Measurements from ENCODE around the gene HYCC1.
"Not testable (repeated sequence)": the region's sequence is repeated elsewhere in the genome, so short reads cannot be mapped to it uniquely, and the experiment has no call there.

Gene HYCC1

DNA sequence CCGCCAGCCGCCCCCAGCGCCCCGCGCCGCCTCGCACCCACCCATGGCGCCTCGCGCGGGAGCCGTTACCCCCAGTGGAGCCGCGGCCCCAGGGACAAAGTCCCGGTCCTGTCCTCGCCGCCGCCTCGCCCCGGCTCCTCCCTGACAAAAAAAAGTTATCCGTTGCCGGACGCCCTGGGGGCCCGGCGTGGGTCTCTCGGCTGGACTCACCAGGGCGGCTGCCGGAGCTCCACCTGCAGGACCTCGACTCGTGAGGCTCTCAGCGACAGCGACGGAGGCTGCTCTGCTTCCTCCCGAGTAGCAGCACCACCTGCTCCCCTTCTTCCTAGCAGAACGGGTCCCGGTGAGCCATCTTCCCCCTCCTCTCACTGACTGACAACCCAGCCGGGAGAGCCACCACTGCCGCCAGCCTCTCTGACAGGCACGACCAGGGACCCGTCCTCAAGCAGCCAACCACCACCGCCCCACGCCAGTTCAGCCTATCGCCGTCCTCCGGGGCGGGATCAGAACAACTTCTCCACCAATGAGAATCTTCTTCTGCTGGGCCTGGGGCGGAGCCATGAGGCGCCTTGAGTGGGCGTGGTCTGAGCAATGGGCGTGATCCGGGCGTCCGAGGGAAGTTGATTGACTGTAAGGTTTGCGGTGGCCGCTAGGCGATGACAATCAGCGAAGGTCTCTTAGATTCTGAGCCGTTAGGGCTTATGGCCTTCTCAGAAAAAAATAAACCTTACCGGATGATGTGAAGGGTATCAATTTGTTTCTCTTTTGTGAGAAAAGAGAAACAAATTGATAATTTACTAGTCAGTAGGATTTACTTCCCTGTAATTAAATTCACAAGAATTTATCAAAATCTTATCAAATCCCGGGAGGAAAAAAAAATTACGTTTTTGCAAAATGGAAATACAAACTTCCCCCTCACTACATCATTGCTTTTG lies at the start of gene HYCC1:
Gene HYCC1 (minus strand): TSS at position 416 of the 935 bp plus-strand sequence. CDS start 23,019 bp downstream, outside the sequence.
- DNase-seq (ENCODE audit: low read depth in 2 of 2), result peak; percentile 96

DNA sequence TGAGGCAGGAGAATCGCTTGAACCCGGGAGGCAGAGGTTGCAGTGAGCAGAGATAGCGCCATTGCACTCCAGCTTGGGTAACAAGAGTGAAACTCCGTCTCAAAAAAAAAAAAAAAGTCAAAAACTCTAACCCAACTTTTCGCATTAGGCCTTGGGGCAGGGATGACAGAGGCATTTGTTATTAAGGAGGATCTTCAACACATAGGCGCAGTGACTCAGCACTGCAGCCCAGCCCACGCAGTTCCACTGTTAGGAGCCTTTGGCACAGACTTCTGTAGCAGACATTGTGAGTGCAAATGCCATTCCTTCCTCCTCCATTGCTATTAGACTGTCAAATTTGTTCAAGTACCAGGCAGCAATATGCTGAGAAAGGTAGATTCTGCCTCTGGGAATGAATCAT lies 48.5 kb upstream of the HYCC1 start:
- no peak for DNase-seq (ENCODE audit: low read depth in 2 of 2)

DNA sequence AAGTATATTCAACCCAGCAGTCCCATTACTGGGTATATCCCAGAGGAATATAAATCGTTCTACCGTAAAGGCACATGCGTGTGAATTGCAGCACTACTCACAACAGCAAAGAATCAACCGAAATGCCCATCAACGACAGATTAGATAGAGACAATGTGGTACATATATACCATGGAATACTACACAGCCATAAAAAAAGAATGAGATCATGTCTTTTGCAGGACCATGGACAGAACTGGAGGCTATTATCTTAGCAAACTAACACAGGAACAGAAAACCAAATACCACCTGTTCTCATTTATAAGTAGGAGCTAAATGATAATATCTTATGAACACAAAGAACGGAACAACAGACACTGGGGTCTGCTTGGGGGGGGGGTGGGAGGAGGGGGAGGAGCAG lies 47.4 kb upstream of the HYCC1 start:
- no peak for DNase-seq (ENCODE audit: low read depth in 2 of 2)

DNA sequence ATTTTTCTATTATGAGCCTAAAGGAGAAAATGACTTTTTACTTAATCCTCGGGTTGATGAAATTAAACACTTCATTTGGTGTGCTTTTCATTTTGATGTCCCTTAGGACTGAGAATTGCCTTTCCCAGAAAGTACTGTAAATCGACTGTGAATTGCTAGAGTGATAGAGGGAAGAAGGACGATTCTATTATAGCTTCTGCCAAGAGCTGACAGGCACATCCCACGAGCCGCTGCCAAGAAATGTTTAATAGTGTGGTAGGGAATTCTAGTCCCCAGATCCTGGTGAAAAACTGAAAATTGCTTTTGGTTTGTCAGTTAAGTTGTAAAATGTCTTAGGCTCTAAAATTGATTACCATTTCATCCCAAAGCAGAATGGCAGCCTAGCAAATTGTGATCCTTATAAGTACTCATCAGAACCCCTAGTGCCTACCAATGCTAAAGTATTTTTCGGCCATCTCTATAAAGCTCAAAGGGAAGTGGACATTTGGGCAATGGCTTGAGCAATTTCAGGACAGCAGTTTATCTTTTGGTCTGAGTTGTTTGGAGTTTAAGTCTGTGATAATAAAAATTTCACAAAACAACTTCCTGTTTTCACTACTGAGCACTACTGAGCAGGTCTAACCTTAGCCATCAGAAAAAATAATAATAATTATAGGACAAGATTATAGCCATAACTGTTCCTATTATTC lies 44.6 kb upstream of the HYCC1 start:
- no peak for DNase-seq (ENCODE audit: low read depth in 2 of 2)

DNA sequence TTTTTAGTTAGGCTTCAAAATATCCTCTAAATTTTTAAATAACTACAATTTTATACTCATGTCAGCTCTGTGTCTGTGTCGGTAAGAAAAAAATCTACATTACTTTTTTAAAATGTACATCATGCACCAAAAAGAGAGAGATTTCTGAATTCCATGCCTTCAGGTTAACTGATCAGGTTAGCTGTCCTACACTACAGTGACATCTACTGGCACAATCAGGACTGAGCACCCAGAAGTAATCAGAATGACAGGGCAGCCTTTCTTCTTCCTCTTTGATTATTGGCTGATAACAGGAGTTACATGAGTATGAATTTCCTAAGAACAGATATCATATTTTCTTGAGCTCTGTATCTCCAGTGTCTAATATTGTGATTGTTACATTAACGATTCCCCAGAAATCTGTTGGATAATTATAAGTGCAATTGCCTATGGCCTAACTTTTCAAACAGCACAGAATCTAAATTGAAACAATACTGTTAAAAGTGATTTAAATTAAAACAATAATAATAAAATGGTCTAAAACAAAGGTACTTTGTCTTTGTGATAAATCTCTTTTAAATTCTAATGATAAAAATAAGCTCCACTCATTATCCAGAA lies 41.8 kb upstream of the HYCC1 start:
- peak; percentile 24 to 40 for DNase-seq (ENCODE audit: low read depth in 2 of 2)

DNA sequence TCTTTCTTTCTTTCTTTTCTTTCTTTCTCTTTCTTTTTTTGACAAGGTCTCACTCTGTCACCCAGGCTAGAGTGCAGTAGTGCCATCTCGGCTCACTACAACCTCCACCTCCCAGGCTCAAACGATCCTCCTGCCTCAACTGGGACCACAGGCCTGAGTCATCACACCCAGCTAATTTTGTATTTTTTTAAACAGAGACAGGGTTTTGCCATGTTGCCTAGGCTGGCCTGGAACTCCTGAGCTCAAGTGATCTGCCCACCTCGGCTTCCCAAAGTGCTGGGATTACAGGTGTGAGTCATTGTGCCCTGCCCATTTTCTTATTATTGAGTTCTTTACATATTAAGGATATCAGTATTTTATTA lies 37.2 kb upstream of the HYCC1 start:
- not testable (repeated sequence) for DNase-seq (ENCODE audit: low read depth in 2 of 2)

DNA sequence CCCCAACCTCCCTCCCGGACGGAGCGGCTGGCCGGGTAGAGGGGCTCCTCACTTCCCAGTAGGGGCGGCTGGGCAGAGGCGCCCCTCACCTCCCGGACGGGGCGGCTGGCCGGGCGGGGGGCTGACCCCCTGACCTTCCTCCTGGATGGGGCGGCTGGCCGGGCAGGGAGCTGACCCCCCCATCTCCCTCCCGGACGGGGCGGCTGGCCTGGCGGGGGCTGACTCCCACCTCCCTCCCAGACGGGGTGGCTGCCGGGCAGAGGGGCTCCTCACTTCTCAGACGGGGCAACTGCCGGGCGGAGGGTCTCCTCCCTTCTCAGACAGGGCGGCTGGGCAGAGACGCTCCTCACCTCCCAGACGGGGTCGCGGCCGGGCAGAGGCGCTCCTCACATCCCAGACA lies 32.4 kb upstream of the HYCC1 start:
- DNase-seq (ENCODE audit: low read depth in 2 of 2), result not testable (repeated sequence)

DNA sequence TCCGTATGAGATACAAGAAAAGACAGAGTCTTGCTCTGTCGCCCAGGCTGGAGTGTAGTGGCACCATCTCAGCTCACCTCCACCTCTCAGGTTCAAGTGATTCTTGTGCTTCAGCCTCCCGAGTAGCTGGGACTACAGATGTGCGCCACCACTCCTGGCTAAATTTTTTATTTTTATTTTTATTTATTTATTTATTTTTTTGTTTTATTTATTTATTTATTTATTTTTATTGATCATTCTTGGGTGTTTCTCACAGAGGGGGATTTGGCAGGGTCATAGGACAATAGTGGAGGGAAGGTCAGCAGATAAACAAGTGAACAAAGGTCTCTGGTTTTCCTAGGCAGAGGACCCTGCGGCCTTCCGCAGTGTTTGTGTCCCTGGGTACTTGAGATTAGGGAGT lies 31.2 kb upstream of the HYCC1 start:
- DNase-seq (ENCODE audit: low read depth in 2 of 2), result not testable (repeated sequence)

DNA sequence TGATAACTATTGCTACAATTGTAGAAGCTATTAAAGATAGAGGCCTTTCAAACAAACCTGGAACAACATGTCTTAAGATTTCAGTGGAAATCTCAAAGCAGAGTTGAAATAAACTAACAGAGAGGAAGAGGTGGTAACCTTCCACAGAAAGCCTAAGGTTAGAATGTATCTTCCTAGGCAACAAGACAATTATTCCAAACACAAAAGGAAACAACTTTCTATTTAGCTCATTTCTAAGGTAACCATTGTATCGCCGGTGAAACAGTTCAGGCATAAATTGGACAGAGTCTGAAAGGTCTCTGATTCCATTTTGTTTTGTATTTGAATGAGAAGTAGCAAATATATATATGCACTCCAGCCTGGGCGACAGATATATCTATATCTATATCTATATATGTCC lies 30.7 kb upstream of the HYCC1 start:
- no peak for DNase-seq (ENCODE audit: low read depth in 2 of 2)

DNA sequence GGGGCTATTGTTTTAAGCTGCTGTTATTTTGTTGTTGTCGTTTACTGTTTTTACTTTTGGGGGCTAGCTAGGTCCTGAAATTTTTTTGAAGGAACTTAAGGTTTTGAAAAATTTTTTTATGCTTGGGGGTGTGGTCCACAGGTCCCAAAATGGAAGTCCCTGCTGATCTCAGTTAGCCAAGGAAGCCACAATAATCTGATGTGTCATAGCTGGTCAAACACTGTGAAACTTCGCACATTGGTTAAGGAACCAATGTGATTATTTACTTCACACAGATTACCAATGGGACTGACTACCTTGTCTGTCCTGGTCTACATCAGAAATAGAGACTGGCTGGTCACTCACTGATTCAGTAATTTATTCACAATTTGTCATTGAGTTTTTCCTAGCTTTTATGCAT lies 29.5 kb upstream of the HYCC1 start:
- no peak for DNase-seq (ENCODE audit: low read depth in 2 of 2)

DNA sequence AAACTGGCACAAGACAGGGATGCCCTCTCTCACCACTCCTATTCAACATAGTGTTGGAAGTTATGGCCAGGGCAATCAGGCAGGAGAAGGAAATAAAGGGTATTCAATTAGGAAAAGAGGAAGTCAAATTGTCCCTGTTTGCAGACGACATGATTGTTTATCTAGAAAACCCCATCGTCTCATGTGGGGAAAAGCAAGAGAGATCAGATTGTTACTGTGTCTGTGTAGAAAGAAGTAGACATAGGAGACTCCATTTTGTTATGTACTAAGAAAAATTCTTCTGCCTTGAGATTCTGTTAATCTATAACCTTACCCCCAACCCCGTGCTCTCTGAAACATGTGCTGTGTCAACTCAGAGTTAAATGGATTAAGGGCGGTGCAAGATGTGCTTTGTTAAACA lies 25.7 kb upstream of the HYCC1 start:
- not testable (repeated sequence) for DNase-seq (ENCODE audit: low read depth in 2 of 2)

DNA sequence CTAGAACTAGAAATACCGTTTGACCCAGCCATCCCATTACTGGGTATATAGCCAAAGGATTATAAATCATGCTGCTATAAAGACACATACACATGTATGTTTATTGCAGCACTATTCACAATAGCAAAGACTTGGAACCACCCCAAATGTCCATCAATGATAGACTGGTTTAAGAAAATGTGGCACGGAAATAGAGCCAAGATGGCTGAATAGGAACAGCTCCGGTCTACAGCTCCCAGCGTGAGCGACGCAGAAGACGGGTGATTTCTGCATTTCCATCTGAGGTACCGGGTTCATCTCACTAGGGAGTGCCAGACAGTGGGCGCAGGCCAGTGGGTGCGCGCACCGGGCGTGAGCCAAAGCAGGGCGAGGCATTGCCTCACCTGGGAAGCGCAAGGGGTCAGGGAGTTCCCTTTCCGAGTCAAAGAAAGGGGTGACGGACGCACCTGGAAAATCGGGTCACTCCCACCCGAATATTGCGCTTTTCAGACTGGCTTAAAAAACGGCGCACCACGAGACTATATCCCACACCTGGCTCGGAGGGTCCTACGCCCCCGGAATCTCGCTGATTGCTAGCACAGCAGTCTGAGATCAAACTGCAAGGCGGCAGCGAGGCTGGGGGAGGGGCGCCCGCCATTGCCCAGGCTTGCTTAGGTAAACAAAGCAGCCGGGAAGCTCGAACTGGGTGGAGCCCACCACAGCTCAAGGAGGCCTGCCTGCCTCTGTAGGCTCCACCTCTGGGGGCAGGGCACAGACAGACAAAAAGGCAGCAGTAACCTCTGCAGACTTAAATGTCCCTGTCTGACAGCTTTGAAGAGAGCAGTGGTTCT lies 21.8 kb upstream of the HYCC1 start:
- DNase-seq (ENCODE audit: low read depth in 2 of 2), result not testable (repeated sequence)

DNA sequence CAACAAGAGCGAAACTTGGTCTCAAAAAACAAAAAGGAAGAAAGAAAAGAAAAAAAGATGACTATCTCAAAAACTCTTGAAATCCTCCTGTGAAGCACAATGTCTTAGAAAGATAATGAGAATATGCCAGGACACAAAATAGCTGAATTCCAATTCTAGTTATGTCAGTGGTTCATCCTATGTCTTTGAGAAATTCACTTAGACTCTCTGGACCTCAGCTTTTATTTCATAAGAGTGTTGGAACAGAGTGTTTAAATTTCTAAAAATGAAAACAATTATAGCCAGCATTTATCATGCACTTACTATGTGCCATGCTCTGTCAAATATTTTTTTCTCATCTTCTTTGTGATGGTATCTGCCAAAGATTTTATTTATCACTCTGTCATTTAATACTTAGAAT lies 13.3 kb upstream of the HYCC1 start:
- DNase-seq (ENCODE audit: low read depth in 2 of 2), result no peak

DNA sequence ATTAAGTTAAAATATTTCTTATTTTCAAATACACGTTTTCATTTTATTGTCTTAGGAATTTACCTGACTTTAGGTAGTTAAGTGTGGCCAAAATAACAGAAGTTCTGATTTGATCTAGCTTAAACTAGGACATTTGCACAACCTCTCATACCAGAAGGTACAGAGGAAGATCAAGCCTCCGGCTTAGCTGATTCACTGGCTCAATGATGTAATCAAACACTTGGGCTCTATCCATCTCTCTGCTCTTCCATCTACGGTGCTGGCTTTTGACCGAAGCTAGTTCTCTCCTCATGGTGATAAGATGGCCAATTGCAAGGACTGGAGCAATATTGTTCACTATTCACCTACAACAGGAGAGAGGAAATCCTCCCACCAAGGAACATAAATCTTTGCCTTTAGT lies 12.2 kb upstream of the HYCC1 start:
- DNase-seq (ENCODE audit: low read depth in 2 of 2), result no peak

DNA sequence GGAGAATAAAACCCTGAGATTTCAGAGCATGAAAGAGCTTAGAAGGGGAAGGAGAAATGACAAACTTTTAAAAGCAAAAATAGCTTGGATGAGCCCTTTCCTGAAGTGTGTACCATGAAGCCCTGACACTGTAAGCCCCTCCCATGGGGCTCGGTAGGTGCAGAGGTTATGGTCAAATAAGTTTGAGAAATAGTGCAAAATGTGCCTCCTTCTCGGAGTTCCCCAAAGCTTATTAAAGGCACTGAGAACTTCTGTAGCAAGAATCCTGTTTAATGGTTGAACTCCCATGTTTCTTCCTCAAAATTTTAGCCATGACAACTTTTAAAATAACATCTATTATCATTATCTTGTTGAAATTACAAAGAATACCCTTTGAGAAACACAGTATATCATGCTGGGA lies 10.5 kb upstream of the HYCC1 start:
- no peak for DNase-seq (ENCODE audit: low read depth in 2 of 2)

DNA sequence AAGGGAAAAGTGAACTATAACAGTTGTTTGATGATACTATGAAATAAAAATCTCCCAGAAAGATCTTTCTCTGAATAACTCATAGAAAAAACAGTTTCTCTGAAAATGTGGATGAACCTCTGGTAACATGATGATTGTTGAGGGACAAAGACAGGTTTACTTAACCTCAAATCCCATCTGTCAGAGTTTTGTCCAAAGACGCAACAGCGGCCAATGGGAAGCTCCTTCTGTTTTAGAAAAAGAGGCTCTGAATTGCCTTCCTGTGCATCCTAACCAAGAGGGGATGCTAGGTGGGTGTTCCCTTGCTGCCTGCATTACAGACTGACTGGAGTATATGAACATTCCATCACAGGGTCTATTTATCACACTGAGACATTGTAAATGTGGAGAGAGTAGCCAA lies 8.9 kb upstream of the HYCC1 start:
- DNase-seq (ENCODE audit: low read depth in 2 of 2), result no peak

DNA sequence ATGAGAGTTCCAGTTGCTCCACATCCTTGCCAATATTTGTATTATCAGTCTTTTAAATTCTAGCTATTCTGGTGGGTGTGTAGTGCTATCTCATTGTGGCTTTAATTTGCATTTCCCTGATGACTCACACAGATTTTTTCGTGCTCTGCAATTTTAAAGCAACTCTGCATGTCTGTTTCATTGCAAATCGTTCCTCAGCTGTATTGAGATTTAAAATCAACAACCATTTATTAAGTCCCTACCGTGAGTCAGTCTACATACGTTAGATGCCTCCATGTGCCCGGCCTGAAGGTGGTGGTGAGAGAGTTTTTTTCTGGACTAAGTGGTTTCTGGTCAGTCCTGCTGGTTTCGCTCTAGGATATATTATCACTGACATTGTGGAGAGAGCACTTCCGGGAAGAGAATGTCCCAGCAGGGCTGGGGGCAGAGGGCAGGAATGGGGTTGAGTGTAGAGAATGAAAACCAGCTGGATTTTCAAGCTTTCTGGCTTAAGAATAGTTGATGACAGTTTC lies 8.4 kb upstream of the HYCC1 start:
- peak; percentile 46 to 57 for DNase-seq (ENCODE audit: low read depth in 2 of 2)

DNA sequence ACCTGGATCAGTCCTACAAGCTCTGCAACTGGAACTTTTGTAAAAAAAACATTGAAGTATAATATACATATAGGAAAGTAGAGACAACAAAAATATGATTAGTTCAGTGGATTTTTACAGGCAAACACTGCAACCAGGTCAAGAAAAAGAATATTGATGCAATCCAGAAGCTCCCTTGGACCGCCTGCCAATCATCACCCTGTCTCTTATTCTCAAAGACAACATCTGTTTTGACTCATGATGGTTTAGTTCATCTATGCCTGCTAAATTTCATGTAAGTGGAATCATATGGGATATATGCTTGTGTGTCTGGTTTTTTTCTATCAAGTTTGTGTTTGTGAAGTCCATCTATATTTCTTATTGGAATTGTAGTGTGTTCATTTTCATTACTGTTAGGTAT lies 7.7 kb upstream of the HYCC1 start:
- no peak for DNase-seq (ENCODE audit: low read depth in 2 of 2)

DNA sequence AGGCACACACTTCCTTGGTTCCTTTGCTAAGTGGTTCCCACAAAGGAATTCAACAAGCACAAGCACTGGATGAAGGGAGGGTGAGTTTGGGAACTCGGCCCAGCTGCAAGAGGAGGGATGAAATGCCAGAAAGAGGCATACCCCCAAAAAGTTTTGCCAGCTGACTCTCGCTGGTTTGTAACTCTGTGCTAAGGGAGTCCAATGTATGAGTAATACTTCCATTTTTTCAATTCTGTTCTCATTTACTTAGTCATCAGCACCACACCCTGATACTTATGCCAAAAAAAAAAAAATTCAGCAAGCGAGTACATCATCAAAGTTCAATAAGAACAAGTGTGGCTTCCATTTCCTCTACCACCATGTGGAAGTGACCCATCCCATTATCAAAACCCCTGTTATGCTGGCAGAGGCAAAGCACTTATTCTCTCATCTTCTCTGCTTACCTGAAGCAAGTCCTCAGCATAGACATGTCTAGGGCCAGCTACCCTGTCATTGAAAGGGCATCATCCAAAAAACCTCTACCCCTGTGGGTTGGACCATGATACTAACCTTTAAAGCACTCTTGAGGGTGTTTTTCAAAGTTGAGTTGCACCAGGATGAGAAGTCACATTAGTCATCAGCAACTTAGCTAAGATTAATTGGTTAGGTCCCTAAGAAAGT lies 6.9 kb upstream of the HYCC1 start:
- peak; percentile 66 to 76 for DNase-seq (ENCODE audit: low read depth in 2 of 2)

DNA sequence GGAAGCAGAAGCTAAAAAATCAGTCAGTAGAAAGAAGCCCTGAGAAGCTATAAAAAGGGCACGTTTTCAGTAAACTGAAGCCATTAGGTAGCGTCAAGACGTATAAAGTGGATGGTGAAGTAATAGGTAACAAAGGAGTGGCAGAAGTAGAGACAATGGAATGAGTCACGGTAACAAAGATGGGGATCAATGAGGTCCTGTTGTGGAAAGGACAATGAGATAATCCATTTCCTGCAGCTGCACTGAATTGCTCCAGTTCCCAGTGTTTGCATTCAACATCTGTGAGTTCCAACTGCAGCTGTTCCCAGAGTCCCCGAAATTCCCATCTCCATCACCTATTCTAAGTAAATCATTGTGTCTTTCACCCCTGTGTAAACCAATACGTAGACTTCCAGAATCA lies 4.8 kb upstream of the HYCC1 start:
- DNase-seq (ENCODE audit: low read depth in 2 of 2), result no peak

DNA sequence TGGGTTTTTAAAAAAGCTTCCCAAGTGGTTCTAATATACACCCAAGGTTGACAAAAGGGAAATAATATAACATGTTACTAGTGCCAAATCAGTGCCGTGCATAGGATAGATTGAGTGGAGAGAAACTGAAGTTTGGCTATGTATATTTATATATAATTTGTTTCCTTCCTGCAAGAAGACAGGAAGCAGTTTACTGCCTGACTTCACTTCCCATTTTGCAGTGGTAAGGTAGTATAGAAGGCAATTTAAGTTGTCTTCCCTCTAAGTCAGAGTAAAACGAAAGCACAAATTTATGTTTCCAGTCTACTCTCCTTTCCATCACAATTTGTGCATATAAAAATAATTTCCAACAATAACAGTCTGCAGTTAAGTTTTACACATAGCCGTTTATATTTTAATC lies 3.4 kb upstream of the HYCC1 start:
- no peak for DNase-seq (ENCODE audit: low read depth in 2 of 2)

Measured in fibroblast of skin of left biceps (primary cell).